ENCODE data around the gene GPR153. TPM values are rescaled to one million over a fixed set of nuclear protein-coding genes. Genes with fewer than 3 reads are reported as not detected.

The GPR153 gene
- total and polyA plus RNA-seq, 2 of the 8 experiments (the other 6 are each of a cell fraction or from before 2014, with no cell fraction given), result 5.7 to 8.1 TPM

DNA sequence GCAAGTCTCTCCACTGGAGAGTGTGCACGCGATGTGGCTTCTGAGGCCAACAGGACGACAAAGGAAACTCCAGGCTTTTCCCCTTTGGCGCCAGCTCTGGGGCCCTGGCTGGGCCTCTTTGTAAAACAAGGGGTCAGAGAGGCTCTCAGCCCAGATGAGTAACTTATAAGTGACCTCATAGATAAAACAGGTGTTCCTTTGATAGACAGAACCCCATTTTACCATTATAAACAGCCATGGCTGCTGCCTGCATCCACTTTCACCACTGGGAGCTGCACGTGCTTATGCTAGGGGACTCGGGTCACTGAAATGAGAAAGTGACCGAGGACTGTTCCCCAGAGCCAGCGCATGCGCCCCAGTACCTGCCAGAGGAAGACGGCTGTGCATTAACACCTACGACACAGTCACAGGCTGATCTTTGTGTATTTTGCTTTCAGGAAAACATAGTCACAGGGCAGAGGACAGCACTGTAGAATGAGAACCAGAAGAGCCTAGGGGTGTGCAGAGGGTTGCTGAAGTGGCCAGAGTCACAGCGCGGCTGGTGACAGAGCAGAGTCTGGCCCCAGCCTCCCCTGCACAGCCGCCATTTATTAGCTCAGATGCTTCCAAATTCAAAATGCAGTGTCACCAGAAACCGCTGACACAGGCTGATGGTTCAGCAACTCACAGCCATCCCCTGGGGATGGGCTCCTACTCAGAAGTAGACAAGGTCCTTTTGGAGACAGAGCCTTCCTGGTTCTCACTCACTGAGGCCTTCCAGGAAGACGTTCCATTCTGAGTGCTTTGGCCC, 42.3 kb downstream of the GPR153 start (continued):
- TF ChIP-seq SIN3A (conservative IDR thresholded peaks at IDR 0.05 in 1 of 2, IDR thresholded peaks at IDR 0.05 in 1 of 2; ENCODE audit: low read depth in 1 of 2, low read length in 2 of 2) (no peak), EZH2 (IDR thresholded peaks at IDR 0.05; ENCODE audit: low read depth, low read length, severe bottlenecking) (no peak), FOSL1 (IDR thresholded peaks at IDR 0.05; ENCODE audit: insufficient read depth, low read depth, low read length) (no peak), KDM1A (IDR thresholded peaks at IDR 0.05; ENCODE audit: borderline replicate concordance, low read length) (no peak), NANOG (IDR thresholded peaks at IDR 0.05; ENCODE audit: insufficient read depth, low read depth, low read length, poor library complexity, severe bottlenecking) (no peak), HDAC2 (IDR thresholded peaks at IDR 0.05; ENCODE audit: borderline replicate concordance in 1 of 2, low read depth in 2 of 2, low read length in 2 of 2) (no peak)

All from H1 (cell line).